Gastrocnemius medialis (tissue), 4 donors: ENCODE data around the gene SP4.

Experiments used
- CTCF ChIP-seq, 5 experiments: fragments of 450-650 bp in 3 of 5; fragments of 200-600 bp in 2 of 5; sonication (generic) in 2 of 5; IDR thresholded peaks in 4 of 5; conservative IDR thresholded peaks in 1 of 5; 1 replicate in 4 of 5; 2 replicates in 1 of 5; pipeline ENCODE4 v1.5.1; 2016 to 2019; ENCODE audit warnings: antibody characterized with exemption in 5 of 5, mild to moderate bottlenecking in 3 of 5, moderate library complexity in 3 of 5
- POLR2A ChIP-seq, 2 donors: fragments of 450-650 bp; IDR thresholded peaks; one replicate each; pipeline ENCODE4 v1.6.1; 2017; ENCODE audit warnings: antibody characterized with exemption in 2 of 2, mild to moderate bottlenecking in 2 of 2, moderate library complexity in 2 of 2

- TF ChIP-seq CTCF (IDR thresholded peaks at IDR 0.05 in 4 of 5, conservative IDR thresholded peaks at IDR 0.05 in 1 of 5) (no peak), POLR2A (IDR thresholded peaks at IDR 0.05) (no peak)
These were observed 119.6 kb downstream of the SP4 start for GRCh38 chr7:21547501-21547900.
